Heart right ventricle (tissue), 16 donors: ENCODE data around the gene PFN1. TPM values are rescaled to one million over a fixed set of nuclear protein-coding genes. Genes with fewer than 3 reads are reported as not detected.

ENCODE experiments used
- ATAC-seq, 8 donors: fragments of 200-7000 bp; cut with Tn5 transposase; one replicate each; pipeline ENCODE4 v1.9.1; 2020; ENCODE audit warnings: mild to moderate bottlenecking in 8 of 8, moderate library complexity in 8 of 8, moderate number of reproducible peaks in 1 of 8
- DNase-seq, 2 donors: peaks; one replicate each; pipeline ENCODE4 v3.0.0-alpha.2; 2020
- H3K27ac ChIP-seq, 10 donors: fragments of 200-600 bp; sonication (generic) in 2 of 10; one replicate each; pipeline versions ENCODE4 v1.5.0 to v1.8.0; 2020 to 2022; ENCODE audit warnings: mild to moderate bottlenecking in 3 of 10
- H3K27me3 ChIP-seq, 7 donors: fragments of 200-600 bp; one replicate each; pipeline ENCODE4 v1.8.0; 2021 to 2022; ENCODE audit warnings: mild to moderate bottlenecking in 2 of 7
- H3K36me3 ChIP-seq, 9 donors: fragments of 200-600 bp; sonication (generic) in 1 of 9; one replicate each; pipeline versions ENCODE4 v1.5.0 to v1.8.0; 2020 to 2022; ENCODE audit warnings: mild to moderate bottlenecking in 2 of 9
- H3K4me1 ChIP-seq, 9 donors: fragments of 200-600 bp; sonication (generic) in 1 of 9; one replicate each; pipeline versions ENCODE4 v1.5.0 to v1.8.0; 2020 to 2022; ENCODE audit warnings: mild to moderate bottlenecking in 4 of 9
- H3K4me3 ChIP-seq, 10 donors: fragments of 200-600 bp; sonication (generic) in 2 of 10; one replicate each; pipeline versions ENCODE4 v1.5.0 to v1.8.0; 2020 to 2022; ENCODE audit warnings: mild to moderate bottlenecking in 7 of 10, moderate library complexity in 2 of 10
- H3K9me3 ChIP-seq, 11 donors: fragments of 200-600 bp in 10 of 11; sonication (generic) in 2 of 11; one replicate each; pipeline versions ENCODE4 v1.5.0 to v1.8.0; 2013 to 2022; ENCODE audit warnings: mild to moderate bottlenecking in 2 of 11, control low read depth in 1 of 11, moderate library complexity in 1 of 11
- CTCF ChIP-seq, 9 donors: fragments of 200-600 bp; sonication (generic) in 2 of 9; IDR thresholded peaks; one replicate each; pipeline versions ENCODE4 v1.5.0 to v1.8.0; 2021 to 2022; ENCODE audit warnings: antibody characterized with exemption in 9 of 9, mild to moderate bottlenecking in 5 of 9, moderate library complexity in 1 of 9
- WGBS, 2 donors: extraction: QIAGEN DNeasy Blood & Tissue Kit; methylation state at CpG; one replicate each; pipeline ENCODE4 v1.1.7; 2013; ENCODE audit warnings: inconsistent platforms in 1 of 2; 5-methylcytosine and 5-hydroxymethylcytosine counted together
- intact Hi-C, 10 donors: fragments of 100-400 bp; cut with DNase I; formaldehyde crosslinking; loops; one replicate each; pipeline versions ENCODE4 v1.11.1 to v1.14.2; 2022
- polyA plus RNA-seq, 2 donors: library from polyadenylated mRNA; stranded (reverse); fragments of 200-250 nt; gene quantifications; one replicate each; pipeline ENCODE4 v1.2.3, GENCODE V29; 2013
- total RNA-seq, 10 donors: library from RNA; stranded (reverse); fragmentation: NEBNext Ultra II Directional in 3 of 10; extraction: Animal tissue kit (Norgen Biotek cat#: 25700) in 3 of 10; gene quantifications; one replicate each; pipeline versions ENCODE4 v1.2.1 to v1.2.4, GENCODE V29; 2021 to 2023
- donor health status: Arrhythmogenic right ventricular cardiomyopathy.
- donor health status: ischemic (EF 13 %, LVEDD 7.1; RV severe dilation, severe dysfunction).
- donor health status: healthy with polysubstance abuse.
- donor health status: DM: no; HTN: yes; CAD: no.
- donor health status: DM: no; HTN: no; CAD: no.
- donor health status: ischemic (EF 25% LVEDD 6.9; RV normal size, moderate dysfunction).
- donor health status: ischemic (EF 25% LVEDD 5.7; RV mildly dilated, moderate dysfunction).
- donor health status: healthy.
- donor health status: DM: yes; HTN: yes; CAD: no.
- donor health status: Ischemic cardiomyopathy.
- donor health status: ischemic (EF 35%, LVEDD 5.7; RV mildly dilated, moderate dysfunction).
- donor health status: nonischemic (EF 11% LVEDD 7.7; RV severe dilation, severe dysfunction).
- donor health status: DM: yes; HTN: yes; CAD: no.
- donor health status: PGD.
- donor health status: ischemic (EF 29% LVEDD 5.4; RV normal size, mild dysfunction).
- donor health status: nonischemic (EF 23%, LVEDD 6.1; RV moderate dilation, normal function).

The PFN1 gene
- total and polyA plus RNA-seq, 12 donors, result 144 to 830 (median 161) TPM

- Histone ChIP-seq H3K27me3 (peaks cover 0 to 36% (median 21%) of the 10 kb centered on the region in 7 donors), H3K4me3 (peak within 1 kb of the TSS in 4 of 10 donors; percentile 13 to 53 (median 20)), H3K27ac (peak within 1 kb of the TSS in 9 of 10 donors; percentile 25 to 71 (median 59)), H3K36me3 (no peaks in the 10 kb centered on the region), H3K4me1 (peaks cover 0 to 49% (median 34%) of the 10 kb centered on the region in 9 donors), H3K9me3 (no peaks in the 10 kb centered on the region)
- ATAC-seq, result peak in 3 of 8 donors; percentile 29 to 40 (median 37)
- DNase-seq, result peak in 1 of 2 donors; percentile 81
- intact Hi-C loops, result loop anchor here in 3 of 10 donors (2.0 to 5.0 kb wide), 3 partner anchors 116 to 191 kb away; partner anchors contain the start of genes ARRB2 (in 1 of the 3), GLTPD2 (in 1 of the 3) and VMO1 (in 1 of the 3)
- WGBS, 2 donors, result 21 to 24% methylated on average over 10 of the region's 10 CpGs
- TF ChIP-seq CTCF (IDR thresholded peaks at IDR 0.05), result peak; percentile 50 to 88 (median 77)
These were observed 45.1 kb downstream of the PFN1 start, which contains the start of gene CHRNE for GRCh38 chr17:4903051-4903818. CHRNE (minus strand) TSS chr17:4903098; CDS start chr17:4903063, 35 bp downstream.

- 59 to 69% methylated on average over 8 of the region's 8 CpGs for WGBS, 2 donors
- Histone ChIP-seq H3K36me3 (peaks cover 0 to under 1% (median 0%) of the 10 kb centered on the region in 9 donors), H3K4me3 (no peak overlapping the region), H3K27me3 (peaks cover 0 to 36% (median 21%) of the 10 kb centered on the region in 7 donors), H3K27ac (peak overlapping the region in 7 of 10 donors; percentile 31 to 71 (median 60)), H3K9me3 (no peaks in the 10 kb centered on the region), H3K4me1 (peaks cover 0 to 47% (median 32%) of the 10 kb centered on the region in 9 donors)
- intact Hi-C loops, result loop anchor here in 3 of 10 donors (2.0 to 5.0 kb wide), 3 partner anchors 115 to 190 kb away; partner anchors contain the start of genes ARRB2 (in 1 of the 3), GLTPD2 (in 1 of the 3) and VMO1 (in 1 of the 3)
- TF ChIP-seq CTCF (IDR thresholded peaks at IDR 0.05), result no peak
- no peak for ATAC-seq
- DNase-seq, result no peak
These were observed 45.8 kb downstream of the PFN1 start for GRCh38 chr17:4902540-4902939.

- DNase-seq, result peak; percentile 51 to 77
- peaks cover 0 to 8% (median 2%) of the 10 kb centered on the region in 9 donors for H3K36me3 ChIP-seq
- ATAC-seq, result peak; percentile 21 to 78 (median 46)
- intact Hi-C loops, result loop anchor here in 3 of 10 donors (2.0 to 5.0 kb wide), 3 partner anchors 114 to 189 kb away; partner anchors contain the start of genes ARRB2 (in 1 of the 3), GLTPD2 (in 1 of the 3) and VMO1 (in 1 of the 3)
- no peaks in the 10 kb centered on the region for H3K9me3 ChIP-seq
- WGBS, 2 donors, result 36 to 55% methylated on average over 48 of the region's 48 CpGs
- H3K4me3 ChIP-seq, result peak overlapping the region in 7 of 10 donors; percentile 14 to 63 (median 57)
- H3K27me3 ChIP-seq, result peaks cover 0 to 36% (median 21%) of the 10 kb centered on the region in 7 donors
- no peak for TF ChIP-seq CTCF (IDR thresholded peaks at IDR 0.05)
- H3K27ac ChIP-seq, result peak overlapping the region; percentile 25 to 75 (median 58)
- H3K4me1 ChIP-seq, result peaks cover 0 to 47% (median 32%) of the 10 kb centered on the region in 9 donors
These were observed 46.5 kb downstream of the PFN1 start for GRCh38 chr17:4901648-4902344.
